ENCODE data around the gene CASKIN1.
"Not testable (repeated sequence)": the region's sequence is repeated elsewhere in the genome, so short reads cannot be mapped to it uniquely, and the experiment has no call there.

The CASKIN1 gene

GRCh38 chr16:2152695-2153506 lies 43.5 kb downstream of the CASKIN1 start:
- intact Hi-C loops (cut with DNase I), result no loop called here
- DNase-seq, result peak in 1 of 42 donors; percentile 23

GRCh38 chr16:2151188-2152091 lies 45.0 kb downstream of the CASKIN1 start:
- no peak for DNase-seq
- intact Hi-C loops (cut with DNase I), result no loop called here

GRCh38 chr16:2150418-2151187 lies 45.8 kb downstream of the CASKIN1 start:
- DNase-seq, result peak in 1 of 42 donors; percentile 14
- intact Hi-C loops (cut with DNase I), result no loop called here

GRCh38 chr16:2149630-2150417 lies 46.6 kb downstream of the CASKIN1 start:
- intact Hi-C loops (cut with DNase I), result no loop called here
- peak in 1 of 42 donors; percentile 19 for DNase-seq

GRCh38 chr16:2148714-2149629 lies 47.4 kb downstream of the CASKIN1 start:
- peak in 4 of 42 donors; percentile 20 to 54 (median 40) for DNase-seq
- intact Hi-C loops (cut with DNase I), result no loop called here

GRCh38 chr16:2147981-2148671 lies 48.3 kb downstream of the CASKIN1 start, which contains the start of gene RAB26:
RAB26 (plus strand) TSS chr16:2148625; CDS start chr16:2148784, 159 bp downstream.
- intact Hi-C loops (cut with DNase I), result no loop called here
- peak in 41 of 42 donors; percentile 42 to 87 (median 76) for DNase-seq

GRCh38 chr16:2147378-2147777 lies 49.0 kb downstream of the CASKIN1 start:
- intact Hi-C loops (cut with DNase I), result no loop called here
- no peak for DNase-seq

GRCh38 chr16:2145843-2146242 lies 50.6 kb downstream of the CASKIN1 start:
- intact Hi-C loops (cut with DNase I), result no loop called here
- DNase-seq, result no peak

- intact Hi-C loops (cut with DNase I), result no loop called here
- no peak for DNase-seq
These were observed 52.4 kb downstream of the CASKIN1 start for GRCh38 chr16:2143878-2144485.

- intact Hi-C loops (cut with DNase I), result no loop called here
- DNase-seq, result peak; percentile 56 to 94 (median 83)
These were observed 53.2 kb downstream of the CASKIN1 start for GRCh38 chr16:2142942-2143877.

GRCh38 chr16:2135770-2136490 lies 60.5 kb downstream of the CASKIN1 start, which contains the start of gene PKD1:
PKD1 (minus strand) TSS chr16:2135898; CDS start chr16:2135689, 209 bp downstream.
- DNase-seq, result peak; percentile 83 to 98 (median 95)
- intact Hi-C loops (cut with DNase I), result not testable (repeated sequence)

GRCh38 chr16:2135071-2135470 lies 61.3 kb downstream of the CASKIN1 start:
- peak in 4 of 42 donors; percentile 24 to 56 (median 42) for DNase-seq
- intact Hi-C loops (cut with DNase I), result not testable (repeated sequence)

- intact Hi-C loops (cut with DNase I); DNase-seq: not testable (repeated sequence)
These were observed 62.6 kb downstream of the CASKIN1 start for GRCh38 chr16:2133797-2134196.

GRCh38 chr16:2129890-2130447 lies 66.4 kb downstream of the CASKIN1 start:
- intact Hi-C loops (cut with DNase I); DNase-seq: not testable (repeated sequence)

All from head of caudate nucleus (tissue), 42 donors.